NCI-H2171 treated with DMSO at 0.1 percent for 48 hours (cell line): ENCODE data around the gene HDAC10.
"Not testable (repeated sequence)": the region's sequence is repeated elsewhere in the genome, so short reads cannot be mapped to it uniquely, and the experiment has no call there.

Experiments
- DNase-seq: peaks from one replicate; lab custom pipeline; 2025; lab: John Stamatoyannopoulos, UW

Gene HDAC10

GRCh38 chr22:50216055-50216683 is 34.9 kb downstream of the HDAC10 start:
- no peak for DNase-seq

GRCh38 chr22:50215297-50216054 is 35.6 kb downstream of the HDAC10 start:
- DNase-seq, result no peak

- DNase-seq, result no peak
Observed at GRCh38 chr22:50213263-50213662, 37.8 kb downstream of the HDAC10 start.

- DNase-seq, result no peak
Observed at GRCh38 chr22:50211147-50211546, 39.9 kb downstream of the HDAC10 start.

- DNase-seq, result no peak
Observed at GRCh38 chr22:50210378-50211139, 40.5 kb downstream of the HDAC10 start.

GRCh38 chr22:50209893-50210292 is 41.2 kb downstream of the HDAC10 start:
- DNase-seq, result peak; percentile 41

- no peak for DNase-seq
Observed at GRCh38 chr22:50208939-50209892, 41.8 kb downstream of the HDAC10 start.

- no peak for DNase-seq
Observed at GRCh38 chr22:50208430-50208938, 42.6 kb downstream of the HDAC10 start.

- DNase-seq, result no peak
Observed at GRCh38 chr22:50207383-50208140, 43.5 kb downstream of the HDAC10 start.

- DNase-seq, result no peak
Observed at GRCh38 chr22:50206599-50206998, 44.5 kb downstream of the HDAC10 start.

- DNase-seq, result no peak
Observed at GRCh38 chr22:50205781-50206569, 45.1 kb downstream of the HDAC10 start.

- DNase-seq, result not testable (repeated sequence)
Observed at GRCh38 chr22:50204998-50205397, 46.1 kb downstream of the HDAC10 start.

- no peak for DNase-seq
Observed at GRCh38 chr22:50204571-50204970, 46.5 kb downstream of the HDAC10 start.

GRCh38 chr22:50203288-50203687 is 47.8 kb downstream of the HDAC10 start:
- no peak for DNase-seq

- DNase-seq, result no peak
Observed at GRCh38 chr22:50202130-50202666, 48.9 kb downstream of the HDAC10 start.

- DNase-seq, result peak; percentile 5
Observed at GRCh38 chr22:50201191-50202129, 49.6 kb downstream of the HDAC10 start.

- DNase-seq, result peak; percentile 89
Observed at GRCh38 chr22:50200461-50201190, 50.4 kb downstream of the HDAC10 start, which contains the start of gene SELENOO. Gene SELENOO (plus strand): TSS chr22:50201011. CDS start chr22:50201037, 26 bp downstream.
